Ovary (tissue), 9 donors: ENCODE measurements around the gene CTCF. TPM values are rescaled to one million over a fixed set of nuclear protein-coding genes. Genes with fewer than 3 reads are reported as not detected.

Source experiments
- DNase-seq, 5 donors: peaks; one replicate each; pipeline ENCODE4 v3.0.0-alpha.2; 2019 to 2020
- H3K27ac ChIP-seq, 2 donors: fragments of 200-600 bp; one replicate each; pipeline versions ENCODE4 v1.5.1 to v1.8.0; 2019 to 2022
- H3K27me3 ChIP-seq: fragments of 200-600 bp; one replicate; pipeline ENCODE4 v1.8.0; 2022
- H3K36me3 ChIP-seq: fragments of 200-600 bp; sonication (generic); one replicate; pipeline ENCODE4 v1.5.1; 2019
- H3K4me1 ChIP-seq: one replicate; pipeline ENCODE4 v1.8.1; 2013; ENCODE audit warnings: mild to moderate bottlenecking, moderate library complexity; ENCODE audit not compliant: insufficient read depth
- H3K4me3 ChIP-seq: fragments of 200-600 bp; sonication (generic); one replicate; pipeline ENCODE4 v1.5.1; 2017
- H3K9me3 ChIP-seq, 2 donors: fragments of 200-600 bp in 1 of 2; sonication (generic) in 1 of 2; one replicate each; pipeline versions ENCODE4 v1.5.1 to v1.8.1; 2013 to 2019; ENCODE audit warnings: mild to moderate bottlenecking in 1 of 2, moderate library complexity in 1 of 2
- CTCF ChIP-seq, 3 donors: fragments of 450-650 bp in 2 of 3; fragments of 200-600 bp in 1 of 3; IDR thresholded peaks; one replicate each; pipeline versions ENCODE4 v1.5.1 to v1.8.0; 2016 to 2022; ENCODE audit warnings: antibody characterized with exemption in 3 of 3, mild to moderate bottlenecking in 1 of 3
- EP300 ChIP-seq: sonication (generic); formaldehyde crosslinking; IDR thresholded peaks from one replicate; pipeline ENCODE4 v1.6.1; 2017; ENCODE audit warnings: antibody characterized with exemption
- POLR2A ChIP-seq: fragments of 450-650 bp; IDR thresholded peaks from one replicate; pipeline ENCODE4 v1.6.1; 2017; ENCODE audit warnings: antibody characterized with exemption, mild to moderate bottlenecking, moderate library complexity
- WGBS, 3 donors: extraction: QIAGEN DNeasy Blood & Tissue Kit in 1 of 3; methylation state at CpG; one replicate each; pipeline versions ENCODE4 v1.1.5 to v1.1.7; 2013 to 2017; 5-methylcytosine and 5-hydroxymethylcytosine counted together
- intact Hi-C, 4 donors: fragments of 100-400 bp; cut with DNase I; formaldehyde crosslinking; loops; one replicate each; pipeline versions ENCODE4 v1.11.0 to v1.15.1; 2022 to 2023
- polyA plus RNA-seq, 2 donors: library from polyadenylated mRNA; stranded (reverse); fragments of 200-250 nt in 1 of 2; fragments of 350-450 nt in 1 of 2; fragmentation: Illumina TruSeq in 1 of 2; extraction: RNeasy Lipid Tissue Mini Kit (QIAGEN cat#74804) in 1 of 2; gene quantifications; one replicate each; pipeline ENCODE4 v1.2.3, GENCODE V29; 2013 to 2014
- total RNA-seq, 7 donors: library from RNA; depleted of rRNA in 2 of 7; stranded (reverse); fragments of >200 nt in 2 of 7; fragmentation: NEBNext Ultra II Directional in 3 of 7; extraction: Animal tissue kit (Norgen Biotek cat#: 25700) in 3 of 7; gene quantifications; one replicate each; pipeline versions ENCODE4 v1.1.0 to v1.2.4, GENCODE V29; 2016 to 2023
- donor health status: DM: no; HTN: no; CAD: no; lungs with moderate emphysema.
- donor health status: DM: no; HTN: no; CAD: no.
- donor health status: Bipolar disorder and iron deficiency.
- donor health status: DM: yes; HTN: yes; CAD: no.
- donor health status: DM: no; HTN: no; CAD: no.
- donor health status: DM: yes; HTN: yes; CAD: no.

CTCF gene
- total and polyA plus RNA-seq, 9 donors: 21.0 to 48.4 (median 42.2) TPM

GRCh38 chr16:67657017-67657608 is 94.8 kb downstream of the CTCF start:
- peaks cover 14% of the 10 kb centered on the region for H3K4me1 ChIP-seq
- H3K9me3 ChIP-seq: no peaks in the 10 kb centered on the region
- H3K27ac ChIP-seq: no peak overlapping the region
- WGBS, 3 donors: 81% methylated on average over 16 of the region's 16 CpGs
- DNase-seq: peak in 1 of 5 donors; percentile 23
- no peaks in the 10 kb centered on the region for H3K27me3 ChIP-seq
- no peak overlapping the region for H3K4me3 ChIP-seq
- intact Hi-C loops: no loop called here
- TF ChIP-seq EP300 (no peak), POLR2A (no peak), CTCF (IDR thresholded peaks at IDR 0.05) (no peak)
- no peaks in the 10 kb centered on the region for H3K36me3 ChIP-seq

- H3K4me1 ChIP-seq: peaks cover 10% of the 10 kb centered on the region
- no peak overlapping the region for H3K27ac ChIP-seq
- no peaks in the 10 kb centered on the region for H3K9me3 ChIP-seq
- intact Hi-C loops: no loop called here
- TF ChIP-seq CTCF (IDR thresholded peaks at IDR 0.05) (no peak), EP300 (no peak), POLR2A (no peak)
- no peak overlapping the region for H3K4me3 ChIP-seq
- 90 to 91% (median 91%) methylated on average over 18 of the region's 18 CpGs for WGBS, 3 donors
- DNase-seq: peak in 1 of 5 donors; percentile 29
- no peaks in the 10 kb centered on the region for H3K27me3 ChIP-seq
- H3K36me3 ChIP-seq: no peaks in the 10 kb centered on the region
Measured at GRCh38 chr16:67657751-67658518, 95.6 kb downstream of the CTCF start.

GRCh38 chr16:67658849-67659674 is 96.7 kb downstream of the CTCF start:
- peak in 1 of 5 donors; percentile 34 for DNase-seq
- no peaks in the 10 kb centered on the region for H3K36me3 ChIP-seq
- TF ChIP-seq POLR2A (no peak), EP300 (no peak), CTCF (IDR thresholded peaks at IDR 0.05) (no peak)
- intact Hi-C loops: no loop called here
- H3K9me3 ChIP-seq: no peaks in the 10 kb centered on the region
- peak overlapping the region; percentile 90 for H3K4me3 ChIP-seq
- 29 to 32% (median 31%) methylated on average over 21 of the region's 21 CpGs for WGBS, 3 donors
- peaks cover 5% of the 10 kb centered on the region for H3K4me1 ChIP-seq
- H3K27me3 ChIP-seq: no peaks in the 10 kb centered on the region
- H3K27ac ChIP-seq: no peak overlapping the region
